PC-9 (cell line): ENCODE measurements around the gene MYO10.

ENCODE experiments used
- EZH2 ChIP-seq: fragments of 200-600 bp; sonication (generic); IDR thresholded peaks from 2 replicates; pipeline ENCODE4 v1.8.0; 2017; ENCODE audit warnings: antibody characterized with exemption, low read depth
- TF ChIP-seq, protein P1 (sequence below): fragments of 200-600 bp; sonication (generic); conservative IDR thresholded peaks from 2 replicates; pipeline ENCODE4 v1.6.1; 2017; ENCODE audit warnings: mixed run types, antibody characterized with exemption, mild to moderate bottlenecking, moderate library complexity

DNA sequence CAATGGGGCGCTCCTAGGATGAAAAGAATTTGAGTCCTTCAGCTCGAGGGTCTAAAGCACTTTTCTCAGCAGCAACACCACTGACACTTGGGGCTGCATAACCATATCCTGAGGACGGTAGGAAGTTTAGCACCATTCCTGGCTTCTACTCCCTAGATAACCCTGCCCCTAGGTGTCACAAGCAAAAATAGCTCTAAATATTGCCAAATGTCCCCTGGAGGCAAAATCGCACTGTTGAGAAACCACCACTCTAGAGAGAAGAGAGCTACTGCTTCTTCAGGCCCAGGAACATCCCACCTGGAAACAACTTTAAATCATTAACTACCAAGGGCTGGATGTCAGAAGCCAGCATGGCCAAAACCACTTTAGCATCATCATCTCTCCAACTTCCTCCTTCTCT lies 29.8 kb downstream of the MYO10 start:
- TF ChIP-seq, protein P1, sequence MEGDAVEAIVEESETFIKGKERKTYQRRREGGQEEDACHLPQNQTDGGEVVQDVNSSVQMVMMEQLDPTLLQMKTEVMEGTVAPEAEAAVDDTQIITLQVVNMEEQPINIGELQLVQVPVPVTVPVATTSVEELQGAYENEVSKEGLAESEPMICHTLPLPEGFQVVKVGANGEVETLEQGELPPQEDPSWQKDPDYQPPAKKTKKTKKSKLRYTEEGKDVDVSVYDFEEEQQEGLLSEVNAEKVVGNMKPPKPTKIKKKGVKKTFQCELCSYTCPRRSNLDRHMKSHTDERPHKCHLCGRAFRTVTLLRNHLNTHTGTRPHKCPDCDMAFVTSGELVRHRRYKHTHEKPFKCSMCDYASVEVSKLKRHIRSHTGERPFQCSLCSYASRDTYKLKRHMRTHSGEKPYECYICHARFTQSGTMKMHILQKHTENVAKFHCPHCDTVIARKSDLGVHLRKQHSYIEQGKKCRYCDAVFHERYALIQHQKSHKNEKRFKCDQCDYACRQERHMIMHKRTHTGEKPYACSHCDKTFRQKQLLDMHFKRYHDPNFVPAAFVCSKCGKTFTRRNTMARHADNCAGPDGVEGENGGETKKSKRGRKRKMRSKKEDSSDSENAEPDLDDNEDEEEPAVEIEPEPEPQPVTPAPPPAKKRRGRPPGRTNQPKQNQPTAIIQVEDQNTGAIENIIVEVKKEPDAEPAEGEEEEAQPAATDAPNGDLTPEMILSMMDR = no peak
- no peak for TF ChIP-seq EZH2
